HEK293 (cell line): Measurements from ENCODE around the gene ISG15.

Experiments used
- CTCF ChIA-PET: fragments of 350-600 bp; formaldehyde crosslinking; extraction: SDS; loops from one replicate; lab custom pipeline; 2021; ENCODE audit warnings: antibody characterized with exemption; lab: Yijun Ruan, JAX
- POLR2A ChIA-PET: fragments of 300-600 bp; formaldehyde crosslinking; extraction: SDS; loops from one replicate; lab custom pipeline; 2020; ENCODE audit warnings: antibody characterized with exemption, inconsistent platforms; lab: Yijun Ruan, JAX
- H3K27ac ChIP-seq: fragments of 200-500 bp; sonication (Bioruptor generic); 2 replicates; pipeline ENCODE4 v1.5.1; 2014; ENCODE audit warnings: low read depth, low read length, control low read depth, inconsistent platforms; ENCODE audit errors: extremely low read depth
- H3K36me3 ChIP-seq, 2 experiments: fragments of 200-500 bp in 1 of 2; sonication (Bioruptor generic) in 1 of 2; 1 replicate in 1 of 2; 2 replicates in 1 of 2; pipeline ENCODE4 v1.5.1; 2014 to 2017; ENCODE audit warnings: inconsistent platforms in 2 of 2, low read length in 2 of 2; ENCODE audit not compliant: control insufficient read depth in 2 of 2, insufficient read depth in 1 of 2
- H3K4me1 ChIP-seq: fragments of 200-500 bp; sonication (Bioruptor generic); 2 replicates; pipeline ENCODE4 v1.5.1; 2014; ENCODE audit warnings: mild to moderate bottlenecking, low read length, inconsistent platforms; ENCODE audit not compliant: control insufficient read depth, insufficient read depth
- H3K4me3 ChIP-seq: 2 replicates; pipeline ENCODE4 v1.5.1; 2011; ENCODE audit warnings: low read depth, mild to moderate bottlenecking, control low read depth, low read length, moderate library complexity
- H3K9me3 ChIP-seq: fragments of 200-500 bp; sonication (Bioruptor generic); 2 replicates; pipeline ENCODE4 v1.5.1; 2014; ENCODE audit warnings: low read depth, low read length, inconsistent platforms; ENCODE audit not compliant: control insufficient read depth, insufficient read depth
- BCL11B ChIP-seq: fragments of 450-650 bp; formaldehyde crosslinking; IDR thresholded peaks from 2 replicates; pipeline ENCODE4 v1.5.1; 2016; ENCODE audit warnings: low read depth, missing biosample characterization, missing genetic modification characterization
- CTCF ChIP-seq: fragments of 450-650 bp; formaldehyde crosslinking; IDR thresholded peaks from 2 replicates; pipeline ENCODE4 v1.5.1; 2016; ENCODE audit warnings: missing biosample characterization, missing genetic modification characterization
- IKZF3 ChIP-seq: fragments of 450-650 bp; IDR thresholded peaks from 2 replicates; pipeline ENCODE4 v1.5.0; 2018; ENCODE audit warnings: missing biosample characterization, mild to moderate bottlenecking, missing genetic modification characterization, moderate library complexity
- KLF1 ChIP-seq: fragments of 450-650 bp; formaldehyde crosslinking; IDR thresholded peaks from 2 replicates; pipeline ENCODE4 v1.5.1; 2016; ENCODE audit warnings: missing biosample characterization, missing genetic modification characterization
- MYNN ChIP-seq: fragments of 450-650 bp; formaldehyde crosslinking; IDR thresholded peaks from 2 replicates; pipeline ENCODE4 v1.5.1; 2016; ENCODE audit warnings: missing biosample characterization, missing genetic modification characterization, borderline replicate concordance
- SETDB1 ChIP-seq: IDR thresholded peaks from one replicate; pipeline ENCODE4 v1.6.1; 2017; ENCODE audit warnings: mild to moderate bottlenecking, low read length, moderate library complexity, mixed read lengths; ENCODE audit not compliant: insufficient read length
- SP3 ChIP-seq: fragments of 450-650 bp; formaldehyde crosslinking; IDR thresholded peaks from 2 replicates; pipeline ENCODE4 v1.5.1; 2016; ENCODE audit warnings: missing biosample characterization, missing genetic modification characterization
- YY1 ChIP-seq: fragments of 450-650 bp; formaldehyde crosslinking; IDR thresholded peaks from 2 replicates; pipeline ENCODE4 v1.5.1; 2018; ENCODE audit warnings: missing biosample characterization, missing genetic modification characterization
- ZBTB21 ChIP-seq: fragments of 450-650 bp; formaldehyde crosslinking; IDR thresholded peaks from 2 replicates; pipeline ENCODE4 v1.5.1; 2017; ENCODE audit warnings: missing biosample characterization, missing genetic modification characterization
- ZBTB48 ChIP-seq: fragments of 450-650 bp; formaldehyde crosslinking; IDR thresholded peaks from 2 replicates; pipeline ENCODE4 v1.5.1; 2016; ENCODE audit warnings: missing biosample characterization, missing genetic modification characterization
- ZFP37 ChIP-seq: fragments of 450-650 bp; formaldehyde crosslinking; IDR thresholded peaks from 2 replicates; pipeline ENCODE4 v1.5.1; 2016; ENCODE audit warnings: missing biosample characterization, missing genetic modification characterization
- ZNF157 ChIP-seq: fragments of 450-650 bp; formaldehyde crosslinking; IDR thresholded peaks from 2 replicates; pipeline ENCODE4 v1.5.1; 2016; ENCODE audit warnings: missing biosample characterization, missing genetic modification characterization
- ZNF174 ChIP-seq: fragments of 450-650 bp; formaldehyde crosslinking; IDR thresholded peaks from 2 replicates; pipeline ENCODE4 v1.5.0; 2017; ENCODE audit warnings: missing biosample characterization, mild to moderate bottlenecking, missing genetic modification characterization
- ZNF23 ChIP-seq: fragments of 450-650 bp; formaldehyde crosslinking; IDR thresholded peaks from 2 replicates; pipeline ENCODE4 v1.5.1; 2016; ENCODE audit warnings: missing biosample characterization, missing genetic modification characterization, borderline replicate concordance
- ZNF311 ChIP-seq: fragments of 450-650 bp; formaldehyde crosslinking; IDR thresholded peaks from 2 replicates; pipeline ENCODE4 v1.5.1; 2017; ENCODE audit warnings: missing biosample characterization, missing genetic modification characterization, borderline replicate concordance
- ZNF324 ChIP-seq: fragments of 450-650 bp; formaldehyde crosslinking; IDR thresholded peaks from 2 replicates; pipeline ENCODE4 v1.5.1; 2016; ENCODE audit warnings: missing biosample characterization, missing genetic modification characterization
- ZNF404 ChIP-seq: fragments of 450-650 bp; formaldehyde crosslinking; IDR thresholded peaks from 2 replicates; pipeline ENCODE4 v1.5.1; 2017; ENCODE audit warnings: missing biosample characterization, missing genetic modification characterization
- ZNF510 ChIP-seq: fragments of 450-650 bp; formaldehyde crosslinking; IDR thresholded peaks from 2 replicates; pipeline ENCODE4 v1.5.1; 2018; ENCODE audit warnings: mild to moderate bottlenecking, missing genetic modification characterization, missing biosample characterization; ENCODE audit not compliant: insufficient replicate concordance
- ZNF514 ChIP-seq: fragments of 450-650 bp; formaldehyde crosslinking; IDR thresholded peaks from 2 replicates; pipeline ENCODE4 v1.5.1; 2016; ENCODE audit warnings: missing biosample characterization, missing genetic modification characterization
- ZNF621 ChIP-seq: fragments of 450-650 bp; formaldehyde crosslinking; IDR thresholded peaks from 2 replicates; pipeline ENCODE4 v1.5.1; 2017; ENCODE audit warnings: missing biosample characterization, missing genetic modification characterization
- ZNF626 ChIP-seq: fragments of 450-650 bp; sonication (Bioruptor Pico); formaldehyde crosslinking; IDR thresholded peaks from 2 replicates; pipeline ENCODE4 v1.5.1; 2018; ENCODE audit warnings: missing biosample characterization, missing genetic modification characterization, inconsistent platforms
- ZNF677 ChIP-seq: fragments of 450-650 bp; IDR thresholded peaks from 2 replicates; pipeline ENCODE4 v1.5.0; 2018; ENCODE audit warnings: missing biosample characterization, mild to moderate bottlenecking, missing genetic modification characterization, moderate library complexity
- ZNF777 ChIP-seq: fragments of 450-650 bp; formaldehyde crosslinking; IDR thresholded peaks from 2 replicates; pipeline ENCODE4 v1.5.1; 2017; ENCODE audit warnings: missing biosample characterization, missing genetic modification characterization, borderline replicate concordance
- ZNF843 ChIP-seq: fragments of 450-650 bp; formaldehyde crosslinking; IDR thresholded peaks from 2 replicates; pipeline ENCODE4 v1.5.1; 2016; ENCODE audit warnings: missing biosample characterization, missing genetic modification characterization
- ZSCAN30 ChIP-seq: fragments of 450-650 bp; IDR thresholded peaks from 2 replicates; pipeline ENCODE4 v1.5.1; 2018; ENCODE audit warnings: missing biosample characterization, mild to moderate bottlenecking, missing genetic modification characterization, moderate library complexity
- TF ChIP-seq, protein P1 (sequence below): fragments of 450-650 bp; formaldehyde crosslinking; IDR thresholded peaks from 2 replicates; pipeline ENCODE4 v1.5.1; 2016; ENCODE audit warnings: missing biosample characterization, missing genetic modification characterization
- TF ChIP-seq, protein P2 (sequence below): fragments of 450-650 bp; formaldehyde crosslinking; IDR thresholded peaks from 2 replicates; pipeline ENCODE4 v1.5.1; 2016; ENCODE audit warnings: missing biosample characterization, missing genetic modification characterization
- TF ChIP-seq, protein P3 (sequence below): fragments of 450-650 bp; formaldehyde crosslinking; IDR thresholded peaks from 2 replicates; pipeline ENCODE4 v1.5.1; 2016; ENCODE audit warnings: missing biosample characterization, missing genetic modification characterization

Gene ISG15

GRCh38 chr1:999725-1000356 is 13.5 kb upstream of the ISG15 start, which contains the start of gene HES4 (continued):
- no peak for TF ChIP-seq ZBTB21 (tag by site-specific recombination)
- TF ChIP-seq IKZF3 = peak; percentile 58
- peak; percentile 65; the same call in 1 of the 2 replicates for TF ChIP-seq ZSCAN30 (tag by site-specific recombination)
- TF ChIP-seq, all 188 proteins: peak for 21

DNA sequence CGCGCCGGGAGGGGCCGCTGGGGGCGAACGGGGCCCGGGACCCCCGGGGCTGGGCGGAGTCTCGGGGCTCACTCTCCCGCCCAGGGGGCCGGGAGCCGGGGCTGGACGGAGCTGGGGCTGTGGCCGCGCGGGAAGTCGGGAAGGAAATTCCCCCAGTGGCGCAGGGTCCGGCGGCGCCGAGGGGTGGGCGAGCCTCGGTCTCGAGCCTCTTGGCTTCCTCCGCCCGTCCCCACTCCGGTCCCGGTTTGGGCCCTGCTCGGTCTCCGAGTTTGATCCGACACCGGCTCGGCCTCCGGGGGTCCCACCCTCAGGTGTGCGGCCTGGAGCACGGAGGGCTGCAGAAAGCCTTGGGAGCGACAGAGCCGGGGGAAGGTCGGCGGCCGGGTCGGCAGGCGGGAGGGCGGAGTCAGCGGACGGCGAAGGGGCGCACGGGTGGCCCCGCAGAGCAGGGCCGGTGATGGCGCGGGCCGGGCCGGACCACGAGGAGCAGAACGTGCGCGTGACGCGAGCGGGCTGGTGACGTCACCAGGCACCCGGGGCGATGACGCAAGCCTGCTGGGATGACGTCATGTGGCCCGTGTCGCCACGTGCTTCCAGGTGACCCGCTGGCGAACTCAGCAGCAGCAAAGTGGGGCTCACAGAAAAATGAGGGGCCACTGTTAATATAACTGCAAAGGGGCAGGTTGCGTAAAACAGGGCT is 12.8 kb upstream of the ISG15 start:
- ChIA-PET POLR2A (interaction anchor here (1.0 to 6.5 kb wide), 9 partner anchors 13 to 318 kb away, joined by 3 to 44 read pairs (median 4); partner anchors contain the start of genes AGRN and ISG15), CTCF (interaction anchor here (0.6 to 2.3 kb wide), 3 partner anchors 14 to 63 kb away, joined by 4 to 20 read pairs (median 10); partner anchors contain the start of gene ISG15)
- H3K36me3 ChIP-seq = peaks cover 0 to 40% of the 10 kb centered on the region in 2 experiments; a peak in 2 of 3 replicates
- no peaks in the 10 kb centered on the region for H3K9me3 ChIP-seq
- H3K4me1 ChIP-seq = 0 out of 2 replicates have a peak, but pooled peaks cover 3% of the 10 kb centered on the region
- H3K4me3 ChIP-seq = peak overlapping the region; percentile 74
- H3K27ac ChIP-seq = peak overlapping the region; percentile 97
- TF ChIP-seq, protein P1, sequence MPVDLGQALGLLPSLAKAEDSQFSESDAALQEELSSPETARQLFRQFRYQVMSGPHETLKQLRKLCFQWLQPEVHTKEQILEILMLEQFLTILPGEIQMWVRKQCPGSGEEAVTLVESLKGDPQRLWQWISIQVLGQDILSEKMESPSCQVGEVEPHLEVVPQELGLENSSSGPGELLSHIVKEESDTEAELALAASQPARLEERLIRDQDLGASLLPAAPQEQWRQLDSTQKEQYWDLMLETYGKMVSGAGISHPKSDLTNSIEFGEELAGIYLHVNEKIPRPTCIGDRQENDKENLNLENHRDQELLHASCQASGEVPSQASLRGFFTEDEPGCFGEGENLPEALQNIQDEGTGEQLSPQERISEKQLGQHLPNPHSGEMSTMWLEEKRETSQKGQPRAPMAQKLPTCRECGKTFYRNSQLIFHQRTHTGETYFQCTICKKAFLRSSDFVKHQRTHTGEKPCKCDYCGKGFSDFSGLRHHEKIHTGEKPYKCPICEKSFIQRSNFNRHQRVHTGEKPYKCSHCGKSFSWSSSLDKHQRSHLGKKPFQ (tag by site-specific recombination) = peak; percentile 63
- TF ChIP-seq ZBTB48 (tag by site-specific recombination) (peak; percentile 76), ZNF311 (tag by site-specific recombination) (no peak), ZNF621 (no peak), CTCF (tag by site-specific recombination) (peak; percentile 16; the same call in 1 of the 2 replicates), KLF1 (peak; percentile 86), ZNF843 (tag by site-specific recombination) (peak; percentile 85), ZNF324 (tag by site-specific recombination) (peak; percentile 91), ZNF514 (tag by site-specific recombination) (no peak), SETDB1 (peak; percentile 16), BCL11B (peak; percentile 95), ZNF777 (tag by site-specific recombination) (no peak), SP3 (tag by site-specific recombination) (peak; percentile 73), ZNF23 (no peak), ZNF157 (tag by site-specific recombination) (no peak), ZNF510 (tag by site-specific recombination) (no peak), ZNF677 (tag by site-specific recombination) (0 out of 2 replicates have a peak, but pooled peaks have one; percentile 35), ZNF174 (tag by site-specific recombination) (no peak), ZNF626 (tag by site-specific recombination) (no peak), YY1 (tag by site-specific recombination) (peak; percentile 87), MYNN (peak; percentile 76; the same call in 1 of the 2 replicates), ZFP37 (tag by site-specific recombination) (0 out of 2 replicates have a peak, but pooled peaks have one; percentile 45), ZNF404 (tag by site-specific recombination) (no peak)
- TF ChIP-seq, protein P2, sequence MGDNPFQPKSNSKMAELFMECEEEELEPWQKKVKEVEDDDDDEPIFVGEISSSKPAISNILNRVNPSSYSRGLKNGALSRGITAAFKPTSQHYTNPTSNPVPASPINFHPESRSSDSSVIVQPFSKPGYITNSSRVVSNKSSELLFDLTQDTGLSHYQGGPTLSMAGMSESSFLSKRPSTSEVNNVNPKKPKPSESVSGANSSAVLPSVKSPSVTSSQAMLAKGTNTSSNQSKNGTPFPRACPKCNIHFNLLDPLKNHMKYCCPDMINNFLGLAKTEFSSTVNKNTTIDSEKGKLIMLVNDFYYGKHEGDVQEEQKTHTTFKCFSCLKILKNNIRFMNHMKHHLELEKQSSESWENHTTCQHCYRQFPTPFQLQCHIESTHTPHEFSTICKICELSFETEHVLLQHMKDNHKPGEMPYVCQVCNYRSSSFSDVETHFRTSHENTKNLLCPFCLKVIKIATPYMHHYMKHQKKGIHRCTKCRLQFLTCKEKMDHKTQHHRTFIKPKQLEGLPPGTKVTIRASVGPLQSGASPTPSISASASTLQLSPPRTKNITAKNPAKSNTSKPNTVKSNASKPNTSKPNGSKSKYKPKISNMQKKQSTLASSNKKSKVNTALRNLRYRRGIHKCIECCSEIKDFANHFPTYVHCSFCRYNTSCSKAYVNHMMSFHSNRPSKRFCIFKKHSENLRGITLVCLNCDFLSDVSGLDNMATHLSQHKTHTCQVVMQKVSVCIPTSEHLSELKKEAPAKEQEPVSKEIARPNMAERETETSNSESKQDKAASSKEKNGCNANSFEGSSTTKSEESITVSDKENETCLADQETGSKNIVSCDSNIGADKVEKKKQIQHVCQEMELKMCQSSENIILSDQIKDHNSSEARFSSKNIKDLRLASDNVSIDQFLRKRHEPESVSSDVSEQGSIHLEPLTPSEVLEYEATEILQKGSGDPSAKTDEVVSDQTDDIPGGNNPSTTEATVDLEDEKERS (tag by site-specific recombination) = no peak
- TF ChIP-seq, protein P3, sequence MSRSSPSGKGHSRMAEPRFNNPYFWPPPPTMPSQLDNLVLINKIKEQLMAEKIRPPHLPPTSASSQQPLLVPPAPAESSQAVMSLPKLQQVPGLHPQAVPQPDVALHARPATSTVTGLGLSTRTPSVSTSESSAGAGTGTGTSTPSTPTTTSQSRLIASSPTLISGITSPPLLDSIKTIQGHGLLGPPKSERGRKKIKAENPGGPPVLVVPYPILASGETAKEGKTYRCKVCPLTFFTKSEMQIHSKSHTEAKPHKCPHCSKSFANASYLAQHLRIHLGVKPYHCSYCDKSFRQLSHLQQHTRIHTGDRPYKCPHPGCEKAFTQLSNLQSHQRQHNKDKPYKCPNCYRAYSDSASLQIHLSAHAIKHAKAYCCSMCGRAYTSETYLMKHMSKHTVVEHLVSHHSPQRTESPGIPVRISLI = no peak
